GM12892 (cell line): Measurements from ENCODE around the gene IVNS1ABP.

ENCODE experiments used
- POLR2A ChIP-seq: IDR thresholded peaks from 2 replicates; pipeline ENCODE4 v1.6.1; 2011; ENCODE audit warnings: low read depth, low read length, control low read depth
- POLR2AphosphoS5 ChIP-seq: IDR thresholded peaks from 2 replicates; pipeline ENCODE4 v1.6.1; 2011; ENCODE audit warnings: low read depth, low read length, control low read depth
- TAF1 ChIP-seq: IDR thresholded peaks from 2 replicates; pipeline ENCODE4 v1.6.1; 2011; ENCODE audit warnings: low read depth, mild to moderate bottlenecking, control low read depth, low read length, borderline replicate concordance

- TF ChIP-seq POLR2A = no peak
- TF ChIP-seq POLR2AphosphoS5 = no peak
- TF ChIP-seq TAF1 = no peak
These were observed 32.3 kb downstream of the IVNS1ABP start for GRCh38 chr1:185284533-185285276.
